K562 (cell line): ENCODE data around the gene FMN1.

Experiments
- E2F4 ChIP-seq: sonication (generic); formaldehyde crosslinking; IDR thresholded peaks from 2 replicates; pipeline ENCODE4 v1.8.0; 2022; ENCODE audit warnings: mild to moderate bottlenecking, low read depth, missing genetic modification reagents
- EGR1 ChIP-seq: fragments of 450-650 bp; conservative IDR thresholded peaks from 2 replicates; pipeline ENCODE4 v1.6.1; 2017; ENCODE audit warnings: mild to moderate bottlenecking
- FOXJ3 ChIP-seq: sonication (generic); formaldehyde crosslinking; IDR thresholded peaks from 2 replicates; pipeline ENCODE4 v1.4.0; 2020; ENCODE audit warnings: mild to moderate bottlenecking, missing genetic modification reagents
- HNRNPK ChIP-seq: fragments of 200-400 bp; formaldehyde crosslinking; IDR thresholded peaks from one replicate; pipeline ENCODE4 v1.6.1; 2018; ENCODE audit warnings: mild to moderate bottlenecking, low read depth, low read length; ENCODE audit not compliant: poor library complexity, severe bottlenecking
- JUND ChIP-seq, 2 experiments: IDR thresholded peaks; 2 replicates in 1 of 2; 3 replicates in 1 of 2; pipeline ENCODE4 v1.6.1; 2011; ENCODE audit warnings: borderline replicate concordance in 2 of 2, low read depth in 2 of 2, low read length in 2 of 2, improper control_type of control experiment in 1 of 2, missing biosample characterization in 1 of 2, missing genetic modification characterization in 1 of 2, missing genetic modification reagents in 1 of 2
- NRF1 ChIP-seq, 2 experiments: fragments of 450-650 bp; IDR thresholded peaks in 1 of 2; conservative IDR thresholded peaks in 1 of 2; 2 replicates each; pipeline ENCODE4 v1.6.1; 2014; ENCODE audit warnings: mild to moderate bottlenecking in 2 of 2
- SETDB1 ChIP-seq: IDR thresholded peaks from one replicate; pipeline ENCODE4 v1.6.1; 2012; ENCODE audit warnings: low read length, control low read depth, inconsistent platforms
- ZFP36 ChIP-seq: fragments of 150-350 bp; IDR thresholded peaks from 2 replicates; pipeline ENCODE4 v1.6.1; 2018; ENCODE audit warnings: low read length, low read depth; ENCODE audit not compliant: partially characterized antibody
- ZNF121 ChIP-seq: sonication (generic); formaldehyde crosslinking; conservative IDR thresholded peaks from 2 replicates; pipeline ENCODE4 v1.8.0; 2022; ENCODE audit warnings: missing genetic modification reagents
- ZNF174 ChIP-seq: fragments of 250-450 bp; sonication (Bioruptor Pico); IDR thresholded peaks from 2 replicates; pipeline ENCODE4 v1.4.0; 2020; ENCODE audit warnings: mild to moderate bottlenecking
- ZNF274 ChIP-seq: IDR thresholded peaks from 2 replicates; pipeline ENCODE4 v1.6.1; 2011; ENCODE audit warnings: low read depth, mild to moderate bottlenecking, low read length, moderate library complexity, borderline replicate concordance
- ZNF280B ChIP-seq: fragments of 250-450 bp; sonication (Bioruptor Pico); IDR thresholded peaks from 2 replicates; pipeline ENCODE4 v1.5.1; 2021; ENCODE audit warnings: mild to moderate bottlenecking
- ZNF282 ChIP-seq: sonication (generic); formaldehyde crosslinking; IDR thresholded peaks from 2 replicates; pipeline ENCODE4 v1.8.1; 2023; ENCODE audit warnings: missing genetic modification reagents
- ZZZ3 ChIP-seq: fragments of 450-650 bp; IDR thresholded peaks from 2 replicates; pipeline ENCODE4 v1.6.1; 2016; ENCODE audit warnings: antibody characterized with exemption, mild to moderate bottlenecking, moderate library complexity

DNA sequence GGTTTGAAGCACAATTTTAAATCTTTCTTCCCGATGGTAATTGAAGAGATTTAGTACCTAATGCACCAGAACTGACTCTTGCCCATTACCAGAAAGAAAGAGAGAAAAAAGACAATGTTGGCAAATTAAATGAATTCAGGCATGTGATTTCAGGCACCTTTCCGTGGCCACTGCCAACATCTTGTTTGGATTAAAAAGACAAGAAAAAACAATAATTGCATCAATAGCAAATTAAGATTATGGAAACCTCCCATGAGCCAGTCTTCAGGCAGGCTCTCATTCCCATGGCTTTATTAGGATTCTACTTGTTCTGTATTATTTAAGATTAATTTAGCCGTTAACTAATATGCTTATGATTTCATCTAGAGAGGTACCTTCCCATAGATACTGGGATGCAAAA, 283.7 kb downstream of the FMN1 start:
- TF ChIP-seq ZNF280B (CRISPR knock-in tag) (no peak), NRF1 (conservative IDR thresholded peaks at IDR 0.05 in 1 of 2, IDR thresholded peaks at IDR 0.05 in 1 of 2) (no peak), ZNF174 (CRISPR knock-in tag) (no peak), EGR1 (no peak), ZNF282 (CRISPR knock-in tag) (no peak), HNRNPK (no peak), ZFP36 (no peak), ZZZ3 (no peak), ZNF274 (no peak), ZNF121 (CRISPR knock-in tag) (no peak), SETDB1 (no peak), JUND (IDR thresholded peaks at IDR 0.05; ENCODE audit: borderline replicate concordance, low read depth, low read length) (no peak), JUND (tag; IDR thresholded peaks at IDR 0.05; ENCODE audit: borderline replicate concordance, low read depth, low read length) (no peak), FOXJ3 (CRISPR knock-in tag) (no peak), E2F4 (CRISPR knock-in tag) (no peak)
